Panc1 (cell line): ENCODE data around the gene UQCRQ. TPM values are rescaled to one million over a fixed set of nuclear protein-coding genes. Genes with fewer than 3 reads are reported as not detected.
"Not testable (repeated sequence)": the region's sequence is repeated elsewhere in the genome, so short reads cannot be mapped to it uniquely, and the experiment has no call there.

Experiments used
- ATAC-seq: fragments of 200-7000 bp; cut with Tn5 transposase; 2 replicates; pipeline ENCODE4 v1.9.1; 2020; ENCODE audit warnings: mild to moderate bottlenecking, moderate library complexity
- BruUV-seq: library from RNA; stranded (reverse); fragments of 400-500 nt; replicated peaks from 2 replicates; lab custom pipeline; 2021; lab: Mats Ljungman, UMichigan
- CTCF ChIA-PET: fragments of 300-600 bp; sonication (Branson Sonifier 250); formaldehyde crosslinking; loops from one replicate; lab custom pipeline; 2022; ENCODE audit warnings: antibody characterized with exemption; lab: Charles Lee
- POLR2A ChIA-PET: fragments of 300-600 bp; sonication (Branson Sonifier 250); formaldehyde crosslinking; loops from one replicate; lab custom pipeline; 2022; ENCODE audit warnings: antibody characterized with exemption; lab: Charles Lee
- DNase-seq: peaks from one replicate; pipeline ENCODE4 v3.0.0-alpha.2; 2010; ENCODE audit warnings: low read depth, low spot score
- H3K27ac ChIP-seq: 2 replicates; pipeline ENCODE4 v1.5.1; 2011; ENCODE audit warnings: mild to moderate bottlenecking, low read length, inconsistent platforms
- H3K27me3 ChIP-seq: fragments of 200-500 bp; sonication (Bioruptor generic); 2 replicates; pipeline ENCODE4 v1.6.0; 2014; ENCODE audit warnings: low read length, inconsistent platforms; ENCODE audit not compliant: control insufficient read depth, insufficient read depth
- H3K36me3 ChIP-seq: fragments of 200-500 bp; sonication (Bioruptor generic); 2 replicates; pipeline ENCODE4 v1.5.1; 2014; ENCODE audit warnings: inconsistent platforms, mild to moderate bottlenecking, low read length, moderate library complexity; ENCODE audit not compliant: control insufficient read depth, insufficient read depth
- H3K4me1 ChIP-seq: 2 replicates; pipeline ENCODE4 v1.5.1; 2011; ENCODE audit warnings: inconsistent platforms, mild to moderate bottlenecking, low read length, moderate library complexity; ENCODE audit not compliant: control insufficient read depth, insufficient read depth
- H3K4me3 ChIP-seq, 2 experiments: 2 replicates each; pipeline ENCODE4 v1.5.1; 2011 to 2012; ENCODE audit warnings: low read depth in 2 of 2, low read length in 2 of 2, mild to moderate bottlenecking in 2 of 2, inconsistent platforms in 1 of 2, moderate library complexity in 1 of 2
- H3K9me3 ChIP-seq: fragments of 200-500 bp; sonication (Bioruptor generic); 2 replicates; pipeline ENCODE4 v1.5.1; 2014; ENCODE audit warnings: low read depth, mild to moderate bottlenecking, inconsistent platforms, low read length, moderate library complexity; ENCODE audit not compliant: control insufficient read depth, insufficient read depth
- CTCF ChIP-seq: fragments of 450-650 bp; IDR thresholded peaks from 2 replicates; pipeline ENCODE4 v1.5.1; 2017; ENCODE audit warnings: mild to moderate bottlenecking
- POLR2AphosphoS5 ChIP-seq: IDR thresholded peaks from 2 replicates; pipeline ENCODE4 v1.6.1; 2012; ENCODE audit warnings: mild to moderate bottlenecking, low read depth, low read length, moderate library complexity
- SIN3A ChIP-seq: IDR thresholded peaks from 2 replicates; pipeline ENCODE4 v1.6.1; 2012; ENCODE audit warnings: low read depth, mild to moderate bottlenecking, low read length, moderate library complexity, borderline replicate concordance; ENCODE audit not compliant: insufficient read depth
- TCF7L2 ChIP-seq: IDR thresholded peaks from 2 replicates; pipeline ENCODE4 v1.6.1; 2011; ENCODE audit warnings: mild to moderate bottlenecking, low read depth, low read length, inconsistent platforms
- in situ Hi-C: cut with HindIII; loops from 2 replicates; pipeline ENCODE4 v1.10.0; 2016; ENCODE audit warnings: low sequenced_read_pairs, low pct_unique_long_range_greater_than_20kb
- intact Hi-C: fragments of 100-400 bp; cut with micrococcal nuclease; formaldehyde crosslinking; loops from one replicate; pipeline ENCODE4 v1.10.0; 2022; ENCODE audit not compliant: unreplicated experiment
- total RNA-seq: library from RNA; stranded (reverse); gene quantifications from one replicate; pipeline ENCODE4 v1.2.1, GENCODE V29; 2021; ENCODE audit not compliant: unreplicated experiment
- TF ChIP-seq, protein P1 (sequence below), 2 experiments: IDR thresholded peaks; 2 replicates each; pipeline ENCODE4 v1.6.1; 2011 to 2012; ENCODE audit warnings: low read depth in 2 of 2, control low read depth in 1 of 2, low read length in 1 of 2, mild to moderate bottlenecking in 1 of 2, moderate library complexity in 1 of 2; ENCODE audit not compliant: insufficient read depth in 1 of 2

Gene UQCRQ
- total RNA-seq, 1 experiment from 2014 or later, result 475 TPM

GRCh38 chr5:132854301-132854700 lies 12.1 kb upstream of the UQCRQ start:
- Histone ChIP-seq H3K9me3 (no peaks in the 10 kb centered on the region), H3K27ac (no peak overlapping the region), H3K4me3 (no peak overlapping the region), H3K4me1 (no peaks in the 10 kb centered on the region), H3K27me3 (no peaks in the 10 kb centered on the region), H3K36me3 (no peaks in the 10 kb centered on the region)
- no peak for TF ChIP-seq POLR2AphosphoS5
- TF ChIP-seq, protein P1, sequence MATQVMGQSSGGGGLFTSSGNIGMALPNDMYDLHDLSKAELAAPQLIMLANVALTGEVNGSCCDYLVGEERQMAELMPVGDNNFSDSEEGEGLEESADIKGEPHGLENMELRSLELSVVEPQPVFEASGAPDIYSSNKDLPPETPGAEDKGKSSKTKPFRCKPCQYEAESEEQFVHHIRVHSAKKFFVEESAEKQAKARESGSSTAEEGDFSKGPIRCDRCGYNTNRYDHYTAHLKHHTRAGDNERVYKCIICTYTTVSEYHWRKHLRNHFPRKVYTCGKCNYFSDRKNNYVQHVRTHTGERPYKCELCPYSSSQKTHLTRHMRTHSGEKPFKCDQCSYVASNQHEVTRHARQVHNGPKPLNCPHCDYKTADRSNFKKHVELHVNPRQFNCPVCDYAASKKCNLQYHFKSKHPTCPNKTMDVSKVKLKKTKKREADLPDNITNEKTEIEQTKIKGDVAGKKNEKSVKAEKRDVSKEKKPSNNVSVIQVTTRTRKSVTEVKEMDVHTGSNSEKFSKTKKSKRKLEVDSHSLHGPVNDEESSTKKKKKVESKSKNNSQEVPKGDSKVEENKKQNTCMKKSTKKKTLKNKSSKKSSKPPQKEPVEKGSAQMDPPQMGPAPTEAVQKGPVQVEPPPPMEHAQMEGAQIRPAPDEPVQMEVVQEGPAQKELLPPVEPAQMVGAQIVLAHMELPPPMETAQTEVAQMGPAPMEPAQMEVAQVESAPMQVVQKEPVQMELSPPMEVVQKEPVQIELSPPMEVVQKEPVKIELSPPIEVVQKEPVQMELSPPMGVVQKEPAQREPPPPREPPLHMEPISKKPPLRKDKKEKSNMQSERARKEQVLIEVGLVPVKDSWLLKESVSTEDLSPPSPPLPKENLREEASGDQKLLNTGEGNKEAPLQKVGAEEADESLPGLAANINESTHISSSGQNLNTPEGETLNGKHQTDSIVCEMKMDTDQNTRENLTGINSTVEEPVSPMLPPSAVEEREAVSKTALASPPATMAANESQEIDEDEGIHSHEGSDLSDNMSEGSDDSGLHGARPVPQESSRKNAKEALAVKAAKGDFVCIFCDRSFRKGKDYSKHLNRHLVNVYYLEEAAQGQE (IDR thresholded peaks at IDR 0.05; ENCODE audit: insufficient read depth in 1 of 2, low read depth in 2 of 2, low read length in 1 of 2), result no peak
- no peak for TF ChIP-seq TCF7L2
- TF ChIP-seq CTCF, result no peak
- TF ChIP-seq SIN3A, result no peak
- DNase-seq (no peak), ATAC-seq (no peak)
- no TSS peak for BruUV-seq
- in situ Hi-C loops, result no loop called here
- intact Hi-C loops, result no loop called here
- ChIA-PET CTCF (interaction anchor here (0.6 kb wide), 1 partner anchor 12 kb away, joined by 3 read pairs; no protein-coding TSS in a partner anchor), POLR2A (no interaction called here)

DNA sequence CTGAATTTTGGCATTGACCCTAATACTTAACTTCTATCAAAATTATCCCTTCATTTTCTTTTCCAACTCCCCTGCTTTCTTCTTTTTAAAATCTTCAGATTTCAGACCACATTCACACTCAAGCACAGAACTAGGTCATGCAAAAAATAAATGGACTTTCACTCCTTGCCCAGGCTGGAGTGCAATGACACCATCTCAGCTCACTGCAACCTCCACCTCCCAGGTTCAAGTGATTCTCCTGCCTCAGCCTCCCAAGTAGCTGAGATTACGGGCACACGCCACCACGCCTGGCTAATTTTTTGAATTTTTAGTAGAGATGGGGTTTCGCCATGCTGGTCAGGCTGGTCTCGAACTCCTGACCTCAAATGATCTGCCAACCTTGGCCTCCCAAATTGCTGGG lies 11.4 kb upstream of the UQCRQ start:
- BruUV-seq, H3K36me3 ChIP-seq, in situ Hi-C loops, ATAC-seq, POLR2A ChIA-PET, H3K27ac ChIP-seq, H3K9me3 ChIP-seq, intact Hi-C loops, H3K4me1 ChIP-seq, H3K27me3 ChIP-seq, H3K4me3 ChIP-seq, DNase-seq: not testable (repeated sequence)
- CTCF ChIA-PET, result interaction anchor here (0.6 kb wide), 1 partner anchor 13 kb away, joined by 3 read pairs; no protein-coding TSS in a partner anchor

DNA sequence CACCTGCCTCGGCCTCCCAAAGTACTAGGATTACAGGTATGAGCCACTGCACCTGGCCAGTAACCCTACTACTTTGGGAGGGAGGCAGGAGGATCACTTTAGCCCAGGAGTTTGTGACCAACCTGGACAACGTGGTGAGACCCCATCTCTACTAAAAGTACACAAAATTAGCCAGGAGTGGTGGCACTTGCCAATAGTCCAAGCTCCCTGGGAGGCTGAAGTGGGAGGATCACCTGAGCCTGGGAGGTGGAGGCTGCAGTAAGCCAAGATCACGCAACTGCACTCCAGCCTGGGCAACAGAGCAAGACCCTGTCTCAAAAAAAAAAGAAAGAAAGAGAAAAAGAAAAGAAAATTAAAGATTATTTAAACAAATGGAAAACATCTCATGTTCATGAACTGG lies 10.4 kb upstream of the UQCRQ start:
- H3K27me3 ChIP-seq, result no peaks in the 10 kb centered on the region
- ATAC-seq (no peak), DNase-seq (no peak)
- ChIA-PET POLR2A (no interaction called here), CTCF (no interaction called here)
- BruUV-seq, result no TSS peak
- no peaks in the 10 kb centered on the region for H3K36me3 ChIP-seq
- H3K4me1 ChIP-seq, result no peaks in the 10 kb centered on the region
- H3K27ac ChIP-seq, result no peak overlapping the region
- in situ Hi-C loops, result no loop called here
- TF ChIP-seq TCF7L2 (no peak), CTCF (no peak), POLR2AphosphoS5 (no peak), SIN3A (no peak)
- TF ChIP-seq, protein P1 (IDR thresholded peaks at IDR 0.05; ENCODE audit: insufficient read depth in 1 of 2, low read depth in 2 of 2, low read length in 1 of 2), result no peak
- no peak overlapping the region for H3K4me3 ChIP-seq
- intact Hi-C loops, result no loop called here
- no peaks in the 10 kb centered on the region for H3K9me3 ChIP-seq
